ENCODE data around the gene EIF4B.

The EIF4B gene

DNA sequence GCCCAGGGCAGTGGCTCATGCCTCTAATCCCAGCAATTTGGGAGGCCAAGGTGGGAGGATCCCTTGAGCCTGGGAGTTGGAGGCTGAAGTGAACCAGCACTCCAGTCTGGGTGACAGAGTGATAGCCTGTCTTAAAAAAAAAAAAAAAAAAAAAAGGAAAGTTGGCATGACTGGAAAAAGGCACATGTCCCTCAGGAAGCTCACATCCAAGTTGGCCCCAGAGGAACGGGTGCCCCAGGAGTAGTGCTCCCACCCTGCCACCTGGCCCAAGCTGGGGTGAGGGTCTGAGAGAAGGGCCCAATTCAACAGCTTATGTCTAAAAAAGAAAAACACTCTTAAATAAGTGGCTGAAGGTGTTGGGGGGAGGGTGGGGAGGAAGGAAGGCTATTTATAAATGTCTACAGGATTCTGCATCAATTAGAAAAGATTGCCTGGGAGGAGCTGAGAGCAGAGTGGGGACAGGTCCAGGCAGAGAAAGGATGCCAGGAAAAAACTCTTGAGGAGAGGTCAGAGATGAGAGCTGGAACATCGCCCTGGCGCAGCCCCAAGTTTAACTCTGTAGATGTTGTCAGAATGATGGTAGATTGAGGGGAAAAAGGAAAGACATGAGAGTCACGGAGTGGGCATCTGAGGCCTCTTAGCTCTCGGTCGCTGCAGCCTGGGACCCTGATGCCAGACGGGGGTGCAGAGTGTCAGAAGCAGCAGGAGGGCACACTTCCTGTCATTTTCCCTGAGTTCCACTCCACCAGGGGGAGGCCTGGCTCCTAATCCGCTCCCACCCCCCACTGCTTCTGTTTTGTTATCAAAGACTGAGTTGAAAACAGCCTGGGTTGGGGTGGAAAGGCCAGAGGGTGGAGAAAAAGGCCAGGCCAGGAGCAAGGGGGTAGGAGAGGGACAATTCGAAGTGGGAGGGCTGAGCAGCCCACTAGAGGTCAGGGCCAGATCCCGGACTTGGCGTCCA is 65.6 kb downstream of the EIF4B start:
- no peak for FAIRE-seq

DNA sequence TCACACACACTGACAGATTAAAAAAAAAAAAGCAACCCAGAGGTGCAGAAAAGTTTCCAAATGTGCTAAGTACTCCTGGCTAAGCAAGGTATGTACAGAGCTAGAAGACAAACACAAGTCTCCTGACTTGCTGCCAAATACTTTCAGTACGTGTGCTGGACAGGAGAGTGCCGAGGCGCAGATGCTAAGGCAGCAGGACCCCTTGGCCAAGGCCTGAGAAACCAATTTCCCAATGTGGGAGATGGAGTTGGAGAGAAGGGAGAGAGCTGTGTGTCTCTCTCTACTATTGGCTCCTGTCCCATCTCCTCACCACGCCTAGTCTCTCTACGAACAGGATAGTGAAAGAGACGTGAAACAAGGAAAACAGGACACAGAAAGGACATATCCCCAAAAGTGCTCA is 67.6 kb downstream of the EIF4B start:
- no peak for FAIRE-seq

GRCh38 chr12:53074283-53074998 is 68.2 kb downstream of the EIF4B start:
- FAIRE-seq: no peak

- no peak for FAIRE-seq
Measured at GRCh38 chr12:53074999-53075370, 68.7 kb downstream of the EIF4B start.

GRCh38 chr12:53076461-53076860 is 70.2 kb downstream of the EIF4B start:
- no peak for FAIRE-seq

- no peak for FAIRE-seq
Measured at GRCh38 chr12:53077030-53077429, 70.8 kb downstream of the EIF4B start.

DNA sequence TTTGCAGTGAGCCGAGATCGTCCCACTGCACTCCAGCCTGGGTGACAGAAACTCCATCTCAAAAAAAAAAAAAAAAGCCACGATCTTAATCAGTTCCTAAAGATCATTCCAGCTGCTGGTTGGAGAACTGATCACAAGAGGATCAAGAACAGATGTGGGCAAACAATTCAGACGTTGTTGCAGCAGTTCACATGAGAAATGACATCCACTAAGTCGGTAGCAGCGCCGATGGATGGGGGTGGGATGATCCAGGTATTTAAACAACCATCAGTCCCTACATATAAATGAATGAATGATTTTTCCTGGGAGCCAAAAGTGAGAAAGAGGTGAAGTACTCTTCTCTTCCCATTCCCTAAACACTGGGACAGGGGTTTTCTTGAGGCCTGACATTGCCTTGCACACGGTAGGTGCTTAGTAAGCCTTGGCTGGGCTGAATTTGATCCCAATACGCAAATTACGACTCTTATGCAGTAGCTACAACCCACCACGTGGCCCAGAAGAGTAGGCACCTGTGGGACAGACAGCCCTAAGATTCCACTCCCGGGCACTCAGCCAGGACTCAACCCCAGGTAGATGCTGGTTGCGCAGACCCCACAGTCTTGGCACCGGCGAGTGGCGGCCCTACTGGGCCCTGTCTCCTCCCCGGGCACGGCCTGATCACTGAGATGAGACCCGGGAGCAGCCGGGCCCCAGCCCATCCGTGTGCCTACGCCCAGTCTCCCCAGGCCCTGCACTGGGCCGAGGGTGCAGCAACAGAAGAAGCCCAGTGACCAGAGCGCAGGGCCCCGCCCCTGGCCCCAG is 72.4 kb downstream of the EIF4B start:
- no peak for FAIRE-seq

- peak; percentile 3 for FAIRE-seq
Measured at GRCh38 chr12:53079226-53080117, 73.2 kb downstream of the EIF4B start, which contains the start of gene SPRYD3. Gene SPRYD3 (minus strand): TSS chr12:53079390. CDS start chr12:53079333, 57 bp downstream.

DNA sequence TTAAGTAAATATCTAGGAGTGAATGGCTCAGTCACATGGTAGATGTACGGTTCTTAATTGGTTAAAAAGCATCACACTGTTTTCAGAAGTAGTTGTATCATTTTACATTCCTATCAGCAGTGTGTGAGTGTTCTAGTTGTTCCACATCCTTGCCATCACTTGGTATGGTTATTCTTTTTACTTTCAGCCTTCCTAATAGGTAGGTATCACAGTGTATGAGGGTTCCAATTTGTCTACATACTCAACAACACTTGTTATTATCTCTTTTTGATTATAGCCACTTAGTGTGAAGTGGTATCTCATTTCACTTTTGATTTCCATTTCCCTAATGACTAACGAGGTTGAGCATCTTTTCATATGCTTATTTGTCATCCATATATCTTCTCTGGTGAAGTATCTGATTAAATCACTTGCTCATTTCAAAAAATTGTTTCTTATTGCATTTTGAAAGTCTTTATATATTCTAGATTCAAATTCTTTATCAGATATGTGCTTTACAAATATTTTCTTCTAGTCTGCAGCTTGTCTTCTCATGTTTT is 76.5 kb downstream of the EIF4B start:
- no peak for FAIRE-seq

- FAIRE-seq: no peak
Measured at GRCh38 chr12:53086361-53086760, 80.1 kb downstream of the EIF4B start.

GRCh38 chr12:53090105-53090504 is 83.8 kb downstream of the EIF4B start:
- FAIRE-seq: no peak

DNA sequence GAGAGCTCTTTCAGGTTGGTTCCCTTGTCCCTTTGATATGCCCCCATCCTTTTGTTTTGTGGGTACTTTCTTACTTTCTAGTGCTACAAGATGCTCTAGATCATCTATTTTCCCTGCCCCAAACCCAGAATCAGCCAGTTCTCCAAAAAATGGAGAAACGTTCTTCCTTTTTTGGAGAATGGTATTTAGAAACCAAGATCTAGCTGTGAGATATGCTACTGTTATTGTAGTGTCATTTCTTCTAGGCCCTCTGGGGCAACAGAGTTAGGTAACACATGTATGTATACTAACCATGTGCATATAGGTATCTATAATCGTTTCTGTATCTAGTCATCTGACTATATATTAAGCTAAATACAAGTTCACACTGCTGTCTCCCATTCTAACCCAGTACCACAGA is 84.3 kb downstream of the EIF4B start:
- no peak for FAIRE-seq

DNA sequence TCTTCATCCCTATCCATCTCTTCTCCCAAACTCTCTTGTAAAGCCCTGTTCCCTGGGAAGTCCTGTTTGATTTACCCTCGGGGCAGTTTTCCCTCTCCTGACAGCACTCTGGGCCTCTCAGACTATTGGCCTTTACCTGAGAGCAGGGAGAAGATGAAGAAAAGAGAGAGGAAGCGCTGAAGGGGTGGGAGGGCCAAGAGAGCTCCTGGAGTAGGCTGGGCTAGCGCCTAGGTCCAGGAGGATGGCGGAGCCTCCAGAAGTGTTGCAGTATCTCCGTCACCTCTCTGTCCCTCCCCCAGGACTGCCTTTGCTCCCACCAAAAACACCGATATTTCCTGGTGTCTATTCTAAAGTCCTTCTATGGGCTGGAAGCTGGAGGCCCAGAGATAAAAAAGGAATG is 85.5 kb downstream of the EIF4B start:
- FAIRE-seq: no peak

Data from TTC549 (cell line).